Measurements from ENCODE around the gene NADSYN1.

The NADSYN1 gene

DNA sequence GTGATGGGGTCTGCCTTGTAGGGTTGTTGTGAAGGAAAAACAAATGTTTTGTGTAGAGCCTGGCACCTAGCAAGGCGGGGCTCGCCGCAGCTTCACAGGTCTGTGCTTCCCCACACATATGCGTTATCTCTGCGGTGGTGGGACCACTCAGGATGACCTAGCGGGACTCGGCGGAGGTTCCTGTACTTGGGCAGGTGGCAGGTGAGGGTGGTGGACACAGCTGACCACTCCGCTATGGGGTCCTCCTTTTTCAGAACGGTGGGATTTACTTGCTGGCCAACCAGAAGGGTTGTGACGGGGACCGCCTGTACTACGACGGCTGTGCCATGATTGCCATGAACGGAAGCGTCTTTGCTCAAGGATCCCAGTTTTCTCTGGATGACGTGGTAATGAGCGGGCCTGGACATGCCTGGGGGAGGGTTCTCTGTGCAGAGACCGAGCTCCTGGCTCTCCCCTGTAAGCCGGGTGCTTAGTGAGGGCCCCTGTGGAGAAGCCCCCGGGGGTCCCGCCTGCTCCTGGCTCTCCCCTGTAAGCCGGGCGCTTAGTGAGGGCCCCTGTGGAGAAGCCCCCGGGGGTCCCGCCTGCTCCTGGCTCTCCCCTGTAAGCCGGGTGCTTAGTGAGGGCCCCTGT lies 21.3 kb downstream of the NADSYN1 start:
- DNase-seq, result no peak

DNA sequence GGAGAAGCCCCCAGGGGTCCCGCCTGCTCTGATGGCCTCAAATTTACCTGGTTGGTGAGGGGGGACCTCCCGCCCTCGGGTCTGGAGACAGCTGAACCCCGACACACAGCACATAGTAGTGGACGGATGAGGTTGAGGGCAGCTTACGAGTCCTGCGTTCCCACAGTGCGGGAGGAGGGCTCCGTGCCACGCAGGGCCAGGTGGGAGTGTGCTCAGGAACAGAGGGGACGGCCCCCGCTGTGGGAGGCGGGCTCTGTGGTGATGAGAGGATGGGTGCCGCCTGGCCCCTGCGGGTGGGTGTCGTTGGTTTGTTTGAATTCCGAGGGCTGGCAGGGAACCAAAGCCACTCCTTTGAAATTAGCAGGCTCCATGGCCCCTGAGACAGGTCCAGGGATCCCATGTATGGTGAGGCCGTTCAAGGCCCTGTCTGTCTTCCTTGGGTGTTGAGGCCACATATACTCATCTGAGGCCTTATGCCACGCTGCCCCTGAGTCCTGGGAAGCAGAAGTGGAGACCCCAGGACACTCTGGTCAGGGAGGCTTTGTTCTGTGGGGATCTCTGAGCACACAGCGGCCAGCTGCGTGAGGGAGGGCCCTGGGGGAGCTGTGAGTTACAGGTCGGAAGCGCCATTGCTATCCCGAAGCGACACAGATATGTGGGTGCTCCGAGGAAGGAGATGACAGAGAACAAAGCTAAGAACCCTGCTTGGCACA lies 21.9 kb downstream of the NADSYN1 start:
- no peak for DNase-seq

DNA sequence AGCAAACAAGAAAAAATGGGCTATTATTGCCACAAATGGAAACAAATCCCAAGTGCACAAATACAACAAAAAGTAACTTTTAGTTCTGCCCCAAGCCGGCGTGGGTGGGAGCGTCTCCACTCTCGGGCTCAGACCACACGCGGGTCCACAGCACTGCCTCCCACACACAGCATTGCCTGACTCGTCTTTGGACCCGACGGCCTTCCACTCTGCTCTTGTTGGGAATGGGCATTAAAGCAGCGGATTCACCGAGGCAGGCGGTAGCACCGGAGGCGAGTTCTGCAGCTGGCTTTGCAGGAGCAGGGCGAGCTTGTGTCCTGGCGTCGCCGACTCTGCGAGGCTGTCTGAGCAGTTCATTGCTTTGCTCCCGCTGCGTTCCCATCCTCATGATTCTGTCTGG lies 23.0 kb downstream of the NADSYN1 start:
- DNase-seq, result no peak

GRCh38 chr11:71476926-71477640 lies 24.1 kb downstream of the NADSYN1 start:
- no peak for DNase-seq

GRCh38 chr11:71477641-71478527 lies 24.9 kb downstream of the NADSYN1 start:
- DNase-seq, result no peak

- no peak for DNase-seq
Observed at GRCh38 chr11:71478528-71478840, 25.5 kb downstream of the NADSYN1 start.

DNA sequence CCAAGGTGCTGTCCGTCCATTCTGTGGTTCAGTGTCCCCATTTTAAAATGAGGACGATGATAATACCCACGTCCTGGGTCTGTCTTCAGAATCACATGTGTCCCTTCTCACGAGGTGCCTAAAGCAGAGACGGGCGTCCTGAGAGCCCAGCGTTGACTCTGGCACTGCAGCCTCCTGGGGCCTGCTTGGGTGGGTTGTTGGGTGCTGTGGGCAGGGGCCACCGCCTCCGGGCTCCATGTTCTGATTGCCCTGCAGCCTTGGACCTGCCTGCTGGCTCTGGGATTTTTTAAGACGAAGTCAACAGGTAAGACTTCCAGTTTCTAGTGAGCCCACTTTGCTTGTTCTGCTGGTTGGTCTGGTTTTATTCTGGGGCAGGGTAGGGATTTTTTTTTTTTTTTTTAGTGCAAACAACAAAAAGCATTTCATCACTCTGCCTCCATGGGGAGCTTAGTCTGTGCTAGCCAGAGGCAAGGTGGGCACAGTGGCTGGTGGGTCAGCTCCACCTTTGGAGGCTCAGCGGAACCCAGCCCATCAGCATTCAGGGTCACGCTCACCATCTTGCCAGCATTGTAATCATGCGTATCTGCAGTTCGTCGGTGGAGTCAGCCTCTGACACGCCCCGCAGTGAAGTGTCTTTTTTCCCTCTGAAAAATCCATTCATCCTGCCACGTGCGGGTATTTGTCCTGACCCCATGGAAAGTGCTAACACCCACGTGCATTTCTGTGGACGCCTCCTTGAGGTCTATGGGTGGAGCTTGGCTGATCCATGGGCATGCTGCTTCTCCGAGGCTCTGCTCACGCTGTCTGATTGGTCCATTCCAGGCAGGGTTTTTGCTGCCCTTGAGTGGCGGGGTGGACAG lies 28.3 kb downstream of the NADSYN1 start:
- no peak for DNase-seq

DNA sequence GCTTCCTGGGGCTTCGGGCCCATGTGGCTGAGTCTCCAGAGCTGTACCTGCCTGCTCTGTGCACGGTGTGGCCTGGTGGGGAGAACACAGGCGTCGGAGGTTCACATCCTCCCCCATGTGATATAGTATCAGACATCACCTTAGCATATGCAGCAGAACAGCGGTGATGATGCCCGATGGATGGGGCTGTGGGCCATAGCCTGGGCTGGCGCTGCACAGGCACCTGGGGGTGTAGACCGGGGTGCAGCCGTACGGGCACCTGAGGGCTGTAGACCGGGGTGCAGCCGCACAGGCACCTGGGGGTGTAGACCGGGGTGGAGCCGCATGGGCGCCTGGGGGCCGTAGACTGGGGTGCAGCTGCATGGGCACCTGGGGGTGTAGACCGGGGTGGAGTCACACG lies 29.2 kb downstream of the NADSYN1 start:
- DNase-seq, result no peak

DNA sequence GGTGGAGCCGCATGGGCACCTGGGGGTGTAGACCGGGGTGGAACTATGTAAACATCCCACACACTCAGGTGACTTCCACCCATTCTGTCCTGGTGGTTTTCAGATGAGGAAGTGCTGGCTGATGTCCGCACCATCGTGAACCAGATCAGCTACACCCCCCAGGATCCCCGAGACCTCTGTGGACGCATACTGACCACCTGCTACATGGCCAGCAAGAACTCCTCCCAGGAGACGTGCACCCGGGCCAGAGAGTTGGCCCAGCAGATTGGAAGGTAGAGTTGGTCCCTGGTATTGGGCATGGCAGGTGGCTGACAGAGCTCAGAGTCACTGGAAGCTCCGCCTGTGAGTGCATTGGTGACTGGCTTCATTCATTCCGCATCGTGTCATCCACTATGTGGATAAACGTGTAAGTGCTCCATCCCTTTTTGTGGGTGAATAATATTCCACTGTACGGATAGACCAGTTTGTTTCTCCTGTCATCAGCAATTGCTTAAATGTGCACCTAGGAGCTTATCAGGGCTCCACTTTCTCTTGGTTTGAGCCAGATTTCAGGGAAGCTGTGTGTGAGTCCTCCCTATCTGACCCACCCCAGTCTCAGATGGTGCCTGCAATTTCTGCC lies 29.9 kb downstream of the NADSYN1 start:
- no peak for DNase-seq

DNA sequence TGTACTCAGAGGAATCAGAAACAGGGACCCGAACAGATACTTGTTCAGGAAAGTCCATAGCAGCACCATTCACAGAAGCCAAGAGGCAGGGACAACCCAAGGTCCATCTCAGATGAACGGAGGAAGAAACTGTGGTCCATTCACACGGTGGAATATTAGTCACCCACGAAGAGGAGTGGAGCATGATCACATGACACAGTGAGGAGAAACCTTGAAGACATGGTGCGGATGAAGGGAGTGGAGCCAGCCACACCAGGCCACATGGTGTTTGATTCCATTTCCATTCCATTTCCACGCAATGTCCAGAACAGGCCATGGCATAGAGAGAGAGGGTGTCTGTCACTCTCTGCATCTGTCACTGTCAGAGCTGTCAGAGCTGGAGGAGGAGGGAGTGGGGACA lies 30.7 kb downstream of the NADSYN1 start:
- no peak for DNase-seq

DNA sequence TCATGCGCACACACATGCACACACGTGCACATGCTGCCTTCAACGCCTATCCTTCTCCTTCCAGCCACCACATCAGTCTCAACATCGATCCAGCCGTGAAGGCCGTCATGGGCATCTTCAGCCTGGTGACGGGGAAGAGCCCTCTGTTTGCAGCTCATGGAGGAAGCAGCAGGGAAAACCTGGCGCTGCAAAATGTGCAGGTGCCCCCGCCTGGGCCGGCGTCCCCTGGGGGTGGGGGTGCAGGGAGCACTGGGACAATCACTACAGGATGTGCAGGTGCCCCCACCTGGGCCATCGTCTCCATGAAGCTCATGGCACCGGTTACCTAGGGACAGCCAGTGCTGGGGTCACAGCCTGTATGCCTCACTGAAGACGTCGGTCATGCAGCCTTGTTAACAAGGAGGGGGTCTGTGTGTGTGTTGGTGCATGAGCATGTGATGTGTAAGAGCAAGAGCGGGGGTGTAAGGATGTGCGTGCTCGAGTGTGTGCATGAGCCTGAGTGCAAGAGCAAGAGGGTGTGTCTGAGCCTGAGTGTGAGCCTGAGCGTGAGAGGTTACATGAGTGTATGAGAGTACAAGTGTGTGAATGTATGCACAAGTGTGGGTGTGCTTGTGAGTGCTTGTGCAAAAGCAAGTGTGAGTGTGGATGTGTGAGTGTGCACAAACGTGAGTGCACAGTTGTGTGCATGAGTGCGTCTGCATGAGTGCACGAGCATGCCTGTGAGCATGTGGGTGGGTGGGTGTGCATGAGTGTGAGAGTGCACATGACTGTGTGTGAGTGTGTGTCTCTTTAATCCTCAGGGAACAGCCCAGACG lies 31.5 kb downstream of the NADSYN1 start:
- no peak for DNase-seq

DNA sequence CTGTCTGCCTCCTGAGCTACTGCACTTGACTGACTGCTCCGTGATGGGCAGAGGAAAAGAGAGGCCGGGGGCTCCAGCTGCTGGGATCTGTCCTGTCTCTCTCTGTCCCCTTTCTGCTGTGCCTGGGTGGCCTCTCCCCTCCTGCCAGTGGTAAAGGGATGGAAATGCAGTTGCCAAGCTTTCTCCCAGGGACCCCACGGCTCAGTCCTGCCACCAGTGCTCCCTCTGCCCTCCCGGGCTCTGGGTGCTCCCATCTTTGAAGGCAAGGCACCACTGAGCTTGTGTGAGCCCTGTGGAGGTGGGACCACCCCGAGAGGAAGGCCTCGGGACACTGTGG lies 32.0 kb downstream of the NADSYN1 start:
- no peak for DNase-seq

DNA sequence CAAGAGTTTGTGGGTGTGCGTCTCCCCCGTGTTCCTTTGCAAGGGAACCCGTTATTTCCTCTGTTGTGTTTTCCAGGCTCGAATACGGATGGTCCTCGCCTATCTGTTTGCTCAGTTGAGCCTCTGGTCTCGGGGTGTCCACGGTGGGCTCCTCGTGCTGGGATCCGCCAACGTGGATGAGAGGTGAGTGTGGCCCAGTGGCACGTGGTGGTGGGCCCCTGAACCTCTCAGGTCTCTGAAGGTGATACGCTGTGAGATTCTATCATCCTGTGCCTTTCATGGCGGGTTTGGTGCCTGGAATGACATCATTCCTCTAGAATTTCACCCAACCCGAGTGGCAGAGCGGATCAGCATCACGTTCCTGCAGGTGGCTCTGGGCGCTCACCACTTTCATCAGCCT lies 32.5 kb downstream of the NADSYN1 start:
- DNase-seq, result no peak

DNA sequence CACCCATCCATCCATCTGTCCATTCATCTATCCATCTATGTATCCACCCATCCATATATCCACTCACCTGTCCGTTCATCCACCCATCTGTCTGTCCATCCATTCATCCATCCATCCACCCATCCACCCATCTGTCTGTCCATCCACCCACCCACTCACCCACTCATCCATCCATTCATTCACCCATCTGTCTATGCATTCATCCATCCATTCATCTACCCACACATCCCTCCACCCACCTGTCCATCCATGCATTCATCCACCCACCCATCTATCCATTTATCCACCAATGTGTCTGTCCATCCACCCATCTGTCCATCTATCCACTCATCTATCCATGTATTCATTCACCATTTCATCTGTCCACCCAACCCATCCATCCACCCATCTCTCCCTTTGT lies 33.3 kb downstream of the NADSYN1 start:
- no peak for DNase-seq

GRCh38 chr11:71488681-71489270 lies 35.8 kb downstream of the NADSYN1 start:
- no peak for DNase-seq

- DNase-seq, result no peak
Observed at GRCh38 chr11:71489311-71490043, 36.5 kb downstream of the NADSYN1 start.

GRCh38 chr11:71490044-71490730 lies 37.2 kb downstream of the NADSYN1 start:
- DNase-seq, result no peak

DNA sequence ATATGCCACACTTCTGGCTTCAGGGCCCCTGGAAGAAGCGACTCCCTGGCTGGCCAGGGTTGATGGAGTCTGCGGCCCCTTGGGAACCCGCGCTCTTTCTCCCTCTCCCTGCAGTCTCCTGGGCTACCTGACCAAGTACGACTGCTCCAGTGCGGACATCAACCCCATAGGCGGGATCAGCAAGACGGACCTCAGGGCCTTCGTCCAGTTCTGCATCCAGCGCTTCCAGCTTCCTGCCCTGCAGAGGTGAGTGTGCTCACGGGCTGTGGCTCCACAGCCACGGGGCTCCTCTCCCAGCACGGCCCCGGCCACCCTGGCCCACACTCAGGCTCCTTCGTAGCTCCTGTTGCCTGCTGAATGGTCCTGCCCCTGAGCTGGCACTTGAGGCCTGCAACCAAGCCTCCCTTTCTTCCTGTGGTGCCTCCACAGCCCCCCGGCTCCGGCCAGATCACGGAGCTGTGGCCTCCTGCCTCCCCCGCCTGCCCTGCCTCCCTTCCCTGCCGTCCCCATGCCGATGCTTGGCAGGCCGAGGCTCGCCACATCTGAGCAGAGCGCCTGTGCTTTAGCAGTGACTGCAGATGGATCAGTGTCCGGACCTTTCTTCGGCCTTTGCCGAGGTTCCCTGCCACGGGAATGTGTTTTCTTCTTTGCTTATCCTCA lies 37.9 kb downstream of the NADSYN1 start:
- no peak for DNase-seq

- DNase-seq, result no peak
Observed at GRCh38 chr11:71491531-71491930, 38.5 kb downstream of the NADSYN1 start.
